Stimulated activated CD8-positive, alpha-beta memory T cell treated with anti-CD3 and anti-CD28 coated beads, Interleukin-15, amount 100 ng/mL, for 48 hours (primary cell): ENCODE data around the gene ZSCAN16.
"Not testable (repeated sequence)": the region's sequence is repeated elsewhere in the genome, so short reads cannot be mapped to it uniquely, and the experiment has no call there.

ENCODE experiments used
- DNase-seq, 2 donors: peaks; one replicate each; pipeline ENCODE4 v3.0.0-alpha.2; 2020; ENCODE audit warnings: low read depth in 2 of 2

The ZSCAN16 gene

GRCh38 chr6:28124350-28124970 lies at the start of gene ZSCAN16:
Gene ZSCAN16 (plus strand): TSS chr6:28124609. CDS start chr6:28125444, 835 bp downstream.
- peak; percentile 67 to 70 for DNase-seq

DNA sequence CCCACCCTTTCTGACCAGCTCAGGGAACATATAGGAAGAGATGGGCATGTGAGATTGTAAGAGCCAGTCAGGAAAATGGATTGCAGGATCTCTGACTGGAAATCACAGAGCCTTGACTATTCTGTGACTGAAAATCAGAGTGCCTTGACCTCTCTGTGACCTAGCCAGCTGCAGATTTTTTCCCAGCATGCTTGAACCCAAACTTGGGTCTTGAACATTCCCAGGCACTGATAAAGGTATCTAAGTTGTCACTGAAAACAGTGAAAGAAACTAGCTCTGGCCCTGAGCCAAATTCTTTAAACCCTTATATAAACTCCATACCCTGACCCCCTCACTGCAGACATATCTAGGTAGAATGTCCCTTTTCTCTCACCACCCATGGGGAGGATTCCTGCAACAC lies 46.4 kb upstream of the ZSCAN16 start:
- DNase-seq: no peak

GRCh38 chr6:28078836-28079235 lies 45.6 kb upstream of the ZSCAN16 start:
- no peak for DNase-seq

DNA sequence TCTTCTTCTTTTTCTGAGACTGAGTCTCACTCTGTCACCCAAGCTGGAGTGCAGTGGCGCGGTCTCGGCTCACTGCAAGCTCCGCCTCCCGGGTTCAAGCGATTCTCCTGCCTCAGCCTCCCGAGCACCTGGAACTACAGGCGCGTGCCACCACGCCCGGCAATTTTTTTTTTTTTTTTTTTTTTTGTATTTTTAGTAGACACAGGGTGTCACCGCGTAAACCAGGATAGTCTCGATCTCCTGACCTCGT lies 44.1 kb upstream of the ZSCAN16 start, which contains the start of gene ZNF165:
Gene ZNF165, plus strand, starts transcription at position 188 of the 250 bp plus-strand sequence. CDS start 4,913 bp downstream, outside the sequence.
- not testable (repeated sequence) for DNase-seq

- peak; percentile 80 to 82 for DNase-seq
Observed at GRCh38 chr6:28080631-28081485, 43.6 kb upstream of the ZSCAN16 start.

DNA sequence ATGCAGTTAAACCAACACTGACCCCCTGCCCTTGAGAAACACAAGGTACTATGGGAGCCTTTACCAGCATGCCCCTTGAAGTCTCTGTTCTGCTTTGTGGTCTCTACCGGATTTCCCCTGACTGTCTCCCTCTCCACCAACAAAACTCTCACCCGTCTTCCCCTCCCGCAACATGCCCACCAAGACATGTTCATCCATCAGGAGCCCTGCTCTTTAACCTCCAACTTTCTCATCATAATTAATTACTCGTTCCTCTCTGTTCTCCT lies 43.0 kb upstream of the ZSCAN16 start:
- DNase-seq: no peak

GRCh38 chr6:28082939-28083338 lies 41.5 kb upstream of the ZSCAN16 start:
- no peak for DNase-seq

DNA sequence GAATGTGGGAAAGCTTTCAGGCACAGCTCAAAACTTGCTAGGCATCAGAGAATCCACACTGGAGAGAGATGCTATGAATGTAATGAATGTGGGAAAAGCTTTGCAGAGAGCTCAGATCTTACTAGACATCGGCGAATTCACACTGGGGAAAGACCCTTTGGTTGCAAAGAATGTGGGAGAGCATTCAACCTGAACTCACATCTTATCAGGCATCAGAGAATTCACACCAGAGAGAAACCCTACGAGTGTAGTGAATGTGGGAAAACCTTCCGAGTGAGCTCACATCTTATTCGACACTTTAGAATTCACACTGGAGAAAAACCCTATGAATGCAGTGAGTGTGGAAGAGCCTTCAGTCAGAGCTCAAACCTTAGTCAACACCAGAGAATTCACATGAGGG lies 35.4 kb upstream of the ZSCAN16 start:
- DNase-seq: no peak

GRCh38 chr6:28090917-28091586 lies 33.4 kb upstream of the ZSCAN16 start:
- no peak for DNase-seq

- not testable (repeated sequence) for DNase-seq
Observed at GRCh38 chr6:28102222-28102621, 22.2 kb upstream of the ZSCAN16 start.

GRCh38 chr6:28102699-28103098 lies 21.7 kb upstream of the ZSCAN16 start:
- not testable (repeated sequence) for DNase-seq

DNA sequence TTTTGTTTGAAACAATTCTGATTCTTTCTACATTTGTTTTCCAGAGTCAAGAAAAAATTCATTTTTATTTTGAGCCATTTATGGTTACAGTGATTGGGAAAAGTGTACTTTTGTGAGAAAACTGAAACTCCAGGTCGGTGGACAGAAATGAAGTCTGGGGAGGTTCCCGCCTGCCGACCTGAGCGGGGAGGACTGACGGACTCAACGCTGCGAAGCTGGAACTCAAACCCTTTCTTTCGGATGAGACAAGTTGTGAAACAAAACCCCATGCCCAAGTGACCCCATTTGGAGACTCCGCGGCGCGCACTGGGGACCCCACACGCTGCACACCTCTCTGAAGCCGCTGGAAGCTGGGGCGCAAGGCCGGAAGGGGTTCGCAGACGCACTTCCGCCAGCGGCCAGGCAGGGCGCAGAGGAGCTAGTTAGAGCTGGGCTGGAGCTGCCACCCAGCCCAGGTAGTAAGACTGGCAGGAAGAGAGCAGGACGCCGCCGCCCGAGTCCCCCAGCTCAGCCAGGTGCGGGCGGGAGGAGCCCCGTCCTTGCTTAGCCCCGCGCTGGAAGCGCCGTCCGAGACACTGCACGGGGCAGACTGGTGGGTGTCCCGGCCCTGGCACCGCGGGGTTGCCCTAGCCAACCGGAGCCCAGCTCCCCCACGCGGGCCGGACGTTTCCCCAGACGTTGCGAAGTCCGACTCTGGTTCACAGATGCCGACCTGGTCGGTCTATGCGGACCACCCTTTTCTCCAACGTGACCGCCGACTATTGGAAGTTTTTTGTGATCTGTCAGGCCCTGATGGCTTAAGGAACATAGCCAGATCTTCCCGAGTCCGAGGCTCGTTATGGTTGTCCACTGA lies 19.8 kb upstream of the ZSCAN16 start:
- peak; percentile 77 for DNase-seq

DNA sequence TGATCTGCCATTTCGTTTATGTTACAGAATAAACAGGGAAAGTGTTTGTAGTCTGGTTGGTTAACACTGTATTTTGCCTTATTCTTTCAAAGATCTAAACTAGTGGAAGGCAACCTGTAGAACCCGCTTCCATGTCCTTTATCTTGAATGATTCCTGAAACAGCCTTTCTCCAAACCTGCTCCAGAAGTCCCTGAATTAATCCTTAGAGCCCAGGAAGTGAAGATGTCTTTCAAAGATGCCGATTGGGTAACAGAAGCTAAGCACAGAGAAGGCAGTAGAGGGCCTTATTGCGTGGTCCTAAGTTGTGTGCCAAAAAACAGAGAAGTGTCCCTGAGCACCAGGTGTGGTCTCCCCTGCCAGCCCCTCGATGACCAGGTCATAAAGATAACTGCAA lies 19.2 kb upstream of the ZSCAN16 start:
- DNase-seq: no peak

- DNase-seq: no peak
Observed at GRCh38 chr6:28107506-28107905, 16.9 kb upstream of the ZSCAN16 start.

DNA sequence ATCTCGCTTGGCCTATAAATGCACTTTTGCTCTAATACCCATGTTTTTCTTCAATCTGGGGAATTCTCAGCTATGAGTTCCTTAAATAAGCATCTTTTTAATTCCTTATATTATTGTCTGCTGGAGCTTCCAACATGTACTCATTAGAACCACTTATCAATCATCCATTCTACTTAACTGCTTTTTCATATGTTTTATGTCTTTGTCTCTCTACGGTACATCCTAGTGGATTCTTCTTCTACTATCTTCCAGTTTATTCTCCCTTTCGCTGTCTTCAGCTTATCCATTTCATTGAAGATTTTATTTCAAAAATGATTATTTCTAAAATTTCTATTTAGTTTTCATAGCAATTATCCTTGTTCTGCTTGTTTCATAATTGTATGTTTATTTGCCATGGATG lies 12.4 kb upstream of the ZSCAN16 start:
- no peak for DNase-seq

DNA sequence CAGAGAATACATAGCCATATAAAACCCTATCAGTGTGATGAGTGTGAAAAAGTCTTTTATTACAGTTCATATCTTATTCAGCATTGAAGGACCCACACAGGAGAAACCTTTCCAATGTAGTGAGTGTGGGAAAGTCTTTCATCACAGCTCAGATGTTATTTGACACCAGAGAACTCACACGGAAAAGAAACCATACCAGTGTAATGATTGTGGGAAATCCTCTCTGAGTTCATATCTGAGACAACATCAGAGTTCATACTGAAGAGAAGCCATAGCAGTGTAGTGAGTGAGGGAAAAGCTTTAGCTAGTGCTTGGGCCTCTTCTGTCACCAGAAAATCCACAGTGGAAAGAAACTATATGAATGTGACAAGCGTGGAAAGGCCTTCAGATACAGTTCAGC lies 8.6 kb upstream of the ZSCAN16 start:
- no peak for DNase-seq

GRCh38 chr6:28117386-28118050 lies 6.9 kb upstream of the ZSCAN16 start:
- DNase-seq: no peak

DNA sequence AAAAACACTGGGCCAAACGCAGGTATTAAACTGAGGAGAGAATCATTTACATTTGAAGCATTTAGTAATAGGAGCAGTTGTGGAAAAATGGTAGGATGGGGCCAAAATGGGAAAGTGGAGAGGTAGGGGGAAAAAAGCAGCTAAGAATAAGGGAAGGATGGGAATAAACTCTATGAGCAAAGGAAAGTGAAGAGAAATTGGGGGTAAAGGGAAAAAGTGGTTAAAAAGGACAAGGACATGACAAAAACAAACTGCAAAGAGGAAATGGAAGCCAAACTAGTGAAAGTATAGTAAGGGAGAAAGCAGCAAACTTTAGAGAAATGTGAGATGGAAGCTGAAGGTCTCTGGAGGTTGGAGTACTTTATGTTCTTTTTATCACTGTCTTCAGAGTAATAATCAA lies 6.2 kb upstream of the ZSCAN16 start:
- no peak for DNase-seq

- DNase-seq: no peak
Observed at GRCh38 chr6:28121876-28122275, 2.5 kb upstream of the ZSCAN16 start.

DNA sequence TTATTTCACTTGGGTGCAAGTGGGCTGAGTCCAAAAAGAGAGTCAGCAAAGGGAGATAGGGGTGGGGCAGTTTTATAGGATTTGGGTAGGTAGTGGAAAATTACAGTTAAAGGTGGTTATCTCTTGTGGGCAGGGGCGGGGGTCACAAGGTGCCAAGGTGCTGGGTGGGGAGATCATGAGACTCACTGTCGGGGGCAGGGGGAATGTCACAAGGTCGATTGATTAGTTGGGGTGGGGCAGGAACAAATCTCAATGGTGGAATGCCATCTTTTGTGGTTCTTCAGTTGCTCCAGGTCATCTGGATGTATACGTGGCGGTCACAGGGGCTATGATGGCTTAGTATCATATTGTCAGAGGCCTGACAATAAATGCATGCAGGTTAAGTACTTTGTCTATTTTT lies 2.1 kb upstream of the ZSCAN16 start:
- DNase-seq: not testable (repeated sequence)

DNA sequence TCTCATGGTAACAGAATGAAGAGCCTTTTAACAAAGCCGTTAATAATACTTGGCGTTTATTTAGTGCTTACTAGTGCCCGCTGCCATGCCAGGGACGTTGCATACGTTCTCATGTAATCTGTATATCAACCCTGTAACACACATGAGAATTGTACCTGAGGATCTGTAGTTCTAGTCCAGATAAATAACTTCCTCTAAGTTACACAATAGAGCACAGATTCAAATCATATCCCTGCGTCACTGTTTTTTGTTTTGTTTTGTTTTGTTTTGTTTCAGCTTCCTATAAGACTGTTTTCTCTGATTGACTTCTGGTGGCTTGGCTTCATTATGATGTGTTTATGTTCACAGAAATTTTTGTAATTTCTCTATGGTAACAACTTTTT lies 553 bp downstream of the ZSCAN16 start:
- DNase-seq: no peak

GRCh38 chr6:28125401-28125800 lies 992 bp downstream of the ZSCAN16 start:
- DNase-seq: no peak
